ENCODE measurements around the gene LGALS9. TPM values are rescaled to one million over a fixed set of nuclear protein-coding genes. Genes with fewer than 3 reads are reported as not detected.
"Not testable (repeated sequence)": the region's sequence is repeated elsewhere in the genome, so short reads cannot be mapped to it uniquely, and the experiment has no call there.

Gene LGALS9
- total RNA-seq, 2 experiments from 2014 or later, result 150 to 305 TPM

DNA sequence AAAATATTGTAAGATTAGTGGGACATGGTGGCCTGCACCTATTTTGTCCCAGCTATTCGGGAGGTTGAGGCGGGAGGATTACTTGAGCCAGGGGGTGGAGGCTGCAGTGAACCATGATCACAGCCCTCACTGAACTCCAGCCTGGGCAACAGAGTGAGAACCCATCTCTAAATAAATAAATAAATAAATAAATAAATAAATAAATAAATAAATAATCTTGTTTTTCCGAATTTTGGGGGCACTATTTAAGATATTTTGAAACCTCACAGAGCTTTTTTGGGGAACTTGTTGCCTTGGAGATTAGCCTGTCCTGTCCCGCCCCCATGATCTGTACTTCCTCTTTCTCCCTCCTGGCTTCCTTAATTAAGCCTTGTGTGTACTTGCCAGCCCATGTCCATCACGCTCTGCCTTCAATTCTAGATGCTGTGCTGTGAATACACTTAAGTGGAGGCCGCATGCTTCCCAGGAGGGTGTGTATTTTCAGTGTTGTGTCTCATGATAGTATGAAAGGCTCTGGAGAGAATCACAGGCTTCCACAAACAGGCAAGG, 4.4 kb downstream of the LGALS9 start:
- ATAC-seq (no peak), DNase-seq (no peak)
- no peaks in the 10 kb centered on the region for H3K27me3 Mint-ChIP-seq
- H3K4me1 Mint-ChIP-seq, result peaks cover 44% of the 10 kb centered on the region
- H3K36me3 Mint-ChIP-seq, result peaks cover 32% of the 10 kb centered on the region
- no peaks in the 10 kb centered on the region for H3K9me3 Mint-ChIP-seq (ENCODE audit: low read depth)
- peak overlapping the region; percentile 34 for H3K27ac Mint-ChIP-seq
- H3K4me3 Mint-ChIP-seq, result no peak overlapping the region
- CTCF ChIA-PET, result interaction anchor here (0.6 to 0.9 kb wide), 2 partner anchors 25 to 300 kb away, joined by 3 read pairs; no protein-coding TSS in a partner anchor

- not testable (repeated sequence) for H3K9me3 Mint-ChIP-seq (ENCODE audit: low read depth); H3K27ac Mint-ChIP-seq; H3K4me3 Mint-ChIP-seq; H3K27me3 Mint-ChIP-seq; DNase-seq; ATAC-seq
- Mint-ChIP-seq H3K4me1 (peaks cover 38% of the 10 kb centered on the region), H3K36me3 (peaks cover 34% of the 10 kb centered on the region)
- CTCF ChIA-PET, result interaction anchor here (1.1 kb wide), 1 partner anchor 26 kb away, joined by 3 read pairs; no protein-coding TSS in a partner anchor
Observed at GRCh38 chr17:27636005-27636520, 5.1 kb downstream of the LGALS9 start.

DNA sequence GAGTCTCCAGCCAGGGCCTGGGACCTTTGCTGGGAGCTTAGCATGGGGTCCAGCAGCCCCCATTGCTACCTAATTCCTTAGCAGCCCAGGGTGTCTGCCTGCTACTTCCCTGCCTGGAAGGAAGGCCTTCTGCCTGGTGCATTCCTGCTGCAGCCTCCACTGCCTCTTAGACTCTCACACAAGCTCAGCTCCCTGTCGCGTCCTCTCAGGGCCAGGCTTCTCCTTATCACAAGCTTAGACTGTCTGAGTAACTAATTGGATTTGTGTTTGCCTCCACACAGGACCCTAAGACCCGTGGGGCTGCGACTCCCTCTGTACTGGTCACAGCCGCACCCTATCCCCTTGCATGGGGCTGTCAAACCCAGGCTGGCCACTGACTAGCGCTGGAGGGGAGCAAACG, 6.8 kb downstream of the LGALS9 start:
- not testable (repeated sequence) for H3K27ac Mint-ChIP-seq; H3K9me3 Mint-ChIP-seq (ENCODE audit: low read depth)

GRCh38 chr17:27638415-27638914, 7.5 kb downstream of the LGALS9 start:
- H3K4me3 Mint-ChIP-seq; H3K9me3 Mint-ChIP-seq (ENCODE audit: low read depth); H3K27me3 Mint-ChIP-seq; ATAC-seq; DNase-seq; H3K27ac Mint-ChIP-seq: not testable (repeated sequence)
- peaks cover 23% of the 10 kb centered on the region for H3K4me1 Mint-ChIP-seq
- CTCF ChIA-PET, result interaction anchor here (4.0 kb wide), 1 partner anchor 13 kb away, joined by 12 read pairs; no protein-coding TSS in a partner anchor
- peaks cover 32% of the 10 kb centered on the region for H3K36me3 Mint-ChIP-seq

More for the DNA sequence above, 6.8 kb downstream of the LGALS9 start:
- CTCF ChIA-PET, result interaction anchor here (4.0 kb wide), 1 partner anchor 14 kb away, joined by 12 read pairs; no protein-coding TSS in a partner anchor
- Mint-ChIP-seq H3K36me3 (peaks cover 32% of the 10 kb centered on the region), H3K4me1 (peaks cover 29% of the 10 kb centered on the region)
- not testable (repeated sequence) for DNase-seq, H3K4me3 Mint-ChIP-seq, H3K27me3 Mint-ChIP-seq, ATAC-seq

GRCh38 chr17:27640790-27641189, 9.8 kb downstream of the LGALS9 start:
- Mint-ChIP-seq H3K9me3 (ENCODE audit: low read depth) (no peaks in the 10 kb centered on the region), H3K4me3 (no peak overlapping the region), H3K27ac (no peak overlapping the region), H3K27me3 (no peaks in the 10 kb centered on the region), H3K36me3 (peaks cover 26% of the 10 kb centered on the region), H3K4me1 (peaks cover 4% of the 10 kb centered on the region)
- ATAC-seq (no peak), DNase-seq (no peak)
- CTCF ChIA-PET, result interaction anchor here (1.1 to 4.0 kb wide), 5 partner anchors 9 to 38 kb away, joined by 3 to 12 read pairs (median 6); no protein-coding TSS in a partner anchor

GRCh38 chr17:27644586-27644985, 13.6 kb downstream of the LGALS9 start:
- no peak overlapping the region for H3K4me3 Mint-ChIP-seq
- H3K4me1 Mint-ChIP-seq, result no peaks in the 10 kb centered on the region
- peaks cover 30% of the 10 kb centered on the region for H3K36me3 Mint-ChIP-seq
- ATAC-seq (no peak), DNase-seq (no peak)
- CTCF ChIA-PET, result interaction anchor here (0.8 to 2.6 kb wide), 5 partner anchors 10 to 295 kb away, joined by 3 to 7 read pairs (median 3); no protein-coding TSS in a partner anchor
- H3K27ac Mint-ChIP-seq, result no peak overlapping the region
- no peaks in the 10 kb centered on the region for H3K9me3 Mint-ChIP-seq (ENCODE audit: low read depth)
- no peaks in the 10 kb centered on the region for H3K27me3 Mint-ChIP-seq

DNA sequence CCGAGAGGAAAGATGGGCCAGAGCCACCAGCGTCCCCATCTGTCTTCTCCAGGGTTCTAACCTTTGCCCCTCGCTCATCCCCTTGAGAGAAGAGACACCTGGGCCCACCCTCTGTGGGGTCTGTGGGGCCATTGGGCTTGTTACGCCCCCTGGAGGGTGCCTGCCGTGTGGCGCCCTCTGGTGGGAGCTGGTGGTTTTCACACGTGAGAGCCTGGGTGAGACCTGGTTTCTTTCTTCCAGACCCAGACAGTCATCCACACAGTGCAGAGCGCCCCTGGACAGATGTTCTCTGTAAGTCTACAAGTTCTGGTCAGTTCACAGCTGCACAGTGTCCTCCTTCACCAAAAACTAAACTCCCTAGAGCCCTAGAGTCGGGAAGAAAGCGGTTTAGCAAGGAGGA, 14.6 kb downstream of the LGALS9 start:
- not testable (repeated sequence) for H3K4me1 Mint-ChIP-seq; H3K27ac Mint-ChIP-seq; H3K27me3 Mint-ChIP-seq; H3K9me3 Mint-ChIP-seq (ENCODE audit: low read depth); H3K4me3 Mint-ChIP-seq; DNase-seq
- ATAC-seq, result peak; percentile 66
- CTCF ChIA-PET, result interaction anchor here (1.4 to 2.6 kb wide), 4 partner anchors 9 to 296 kb away, joined by 3 to 7 read pairs (median 4); no protein-coding TSS in a partner anchor
- H3K36me3 Mint-ChIP-seq, result peaks cover 24% of the 10 kb centered on the region

- Mint-ChIP-seq H3K27ac (no peak overlapping the region), H3K4me1 (no peaks in the 10 kb centered on the region), H3K27me3 (no peaks in the 10 kb centered on the region), H3K9me3 (ENCODE audit: low read depth) (no peaks in the 10 kb centered on the region), H3K4me3 (no peak overlapping the region), H3K36me3 (peaks cover 20% of the 10 kb centered on the region)
- ATAC-seq (no peak), DNase-seq (no peak)
- CTCF ChIA-PET, result interaction anchor here (1.1 to 10.0 kb wide), 7 partner anchors 9 to 297 kb away, joined by 3 to 152 read pairs (median 3); no protein-coding TSS in a partner anchor
Observed at GRCh38 chr17:27646232-27646631, 15.2 kb downstream of the LGALS9 start.

- Mint-ChIP-seq H3K4me1 (no peaks in the 10 kb centered on the region), H3K27ac (no peak overlapping the region), H3K36me3 (peaks cover 15% of the 10 kb centered on the region), H3K9me3 (ENCODE audit: low read depth) (no peaks in the 10 kb centered on the region), H3K27me3 (no peaks in the 10 kb centered on the region), H3K4me3 (no peak overlapping the region)
- DNase-seq (no peak), ATAC-seq (no peak)
- CTCF ChIA-PET, result interaction anchor here (0.8 to 10.0 kb wide), 4 partner anchors 13 to 46 kb away, joined by 3 to 152 read pairs (median 6); no protein-coding TSS in a partner anchor
Observed at GRCh38 chr17:27647765-27648164, 16.8 kb downstream of the LGALS9 start.

DNA sequence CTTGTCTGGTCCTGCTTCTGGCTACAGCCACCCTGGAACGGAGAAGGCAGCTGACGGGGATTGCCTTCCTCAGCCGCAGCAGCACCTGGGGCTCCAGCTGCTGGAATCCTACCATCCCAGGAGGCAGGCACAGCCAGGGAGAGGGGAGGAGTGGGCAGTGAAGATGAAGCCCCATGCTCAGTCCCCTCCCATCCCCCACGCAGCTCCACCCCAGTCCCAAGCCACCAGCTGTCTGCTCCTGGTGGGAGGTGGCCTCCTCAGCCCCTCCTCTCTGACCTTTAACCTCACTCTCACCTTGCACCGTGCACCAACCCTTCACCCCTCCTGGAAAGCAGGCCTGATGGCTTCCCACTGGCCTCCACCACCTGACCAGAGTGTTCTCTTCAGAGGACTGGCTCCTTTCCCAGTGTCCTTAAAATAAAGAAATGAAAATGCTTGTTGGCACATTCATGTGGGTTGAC, 18.2 kb downstream of the LGALS9 start:
- DNase-seq; H3K27me3 Mint-ChIP-seq; H3K9me3 Mint-ChIP-seq (ENCODE audit: low read depth); H3K4me3 Mint-ChIP-seq; ATAC-seq; H3K27ac Mint-ChIP-seq; H3K4me1 Mint-ChIP-seq: not testable (repeated sequence)
- CTCF ChIA-PET, result interaction anchor here (1.7 to 10.0 kb wide), 3 partner anchors 17 to 47 kb away, joined by 8 to 152 read pairs (median 58); no protein-coding TSS in a partner anchor
- H3K36me3 Mint-ChIP-seq, result peaks cover 10% of the 10 kb centered on the region

DNA sequence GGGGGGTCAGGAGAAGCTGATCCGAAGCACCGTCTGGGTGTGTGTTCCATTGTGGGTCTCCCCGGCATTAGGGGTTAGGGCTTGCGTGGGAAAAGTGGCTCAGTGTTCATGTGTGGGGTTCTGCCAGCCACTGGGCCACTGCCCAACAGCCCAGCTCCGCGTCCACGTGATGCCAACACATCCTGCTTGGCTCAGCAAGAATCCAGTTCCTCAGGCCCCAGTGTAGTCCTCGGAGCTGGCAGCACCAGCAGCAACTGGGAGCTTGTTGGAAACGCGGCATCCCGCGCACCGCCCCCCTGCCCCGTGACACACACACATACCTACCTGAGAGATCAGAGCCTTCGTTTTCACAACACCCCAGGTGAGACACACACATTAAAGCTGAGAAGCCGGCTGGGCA, 18.9 kb downstream of the LGALS9 start:
- H3K9me3 Mint-ChIP-seq (ENCODE audit: low read depth), result no peaks in the 10 kb centered on the region
- ATAC-seq (no peak), DNase-seq (no peak)
- peaks cover 6% of the 10 kb centered on the region for H3K4me1 Mint-ChIP-seq
- CTCF ChIA-PET, result interaction anchor here (0.8 to 10.0 kb wide), 10 partner anchors 18 to 431 kb away, joined by 3 to 152 read pairs (median 6); partner anchors contain the start of genes LGALS9 and LYRM9
- no peak overlapping the region for H3K4me3 Mint-ChIP-seq
- H3K27ac Mint-ChIP-seq, result no peak overlapping the region
- H3K36me3 Mint-ChIP-seq, result peaks cover 9% of the 10 kb centered on the region
- no peaks in the 10 kb centered on the region for H3K27me3 Mint-ChIP-seq

DNA sequence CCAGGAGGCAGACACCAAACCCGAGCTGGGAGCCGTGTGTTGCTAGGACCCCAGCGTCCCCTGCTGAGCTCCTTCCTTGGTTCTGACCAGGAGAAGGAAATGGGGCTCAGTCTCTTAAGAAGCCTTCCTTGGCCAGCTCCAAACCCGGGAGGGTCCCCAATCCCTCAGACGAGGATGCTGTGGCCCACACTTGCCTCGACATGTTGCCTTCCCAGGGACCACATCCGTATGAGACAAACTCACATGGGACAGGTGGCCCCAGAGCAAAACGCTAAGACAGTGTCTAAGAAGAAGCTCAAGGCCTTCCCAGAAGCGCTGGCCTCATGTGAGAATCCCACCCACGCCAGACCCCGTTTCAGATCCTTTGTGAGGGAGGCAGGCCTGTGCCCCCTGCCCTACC, 19.8 kb downstream of the LGALS9 start:
- CTCF ChIA-PET, result interaction anchor here (0.6 to 10.0 kb wide), 23 partner anchors 11 to 685 kb away, joined by 3 to 152 read pairs (median 4); partner anchors contain the start of genes IFT20, LGALS9, LYRM9 and TNFAIP1
- ATAC-seq (no peak), DNase-seq (no peak)
- Mint-ChIP-seq H3K4me3 (no peak overlapping the region), H3K36me3 (peaks cover 9% of the 10 kb centered on the region), H3K4me1 (peaks cover 6% of the 10 kb centered on the region), H3K27me3 (no peaks in the 10 kb centered on the region), H3K27ac (no peak overlapping the region), H3K9me3 (ENCODE audit: low read depth) (no peaks in the 10 kb centered on the region)

All from activated CD8-positive, alpha-beta memory T cell treated with anti-CD3 and anti-CD28 coated beads, Interleukin-2, amount 10 ng/mL, durations not matched to agents 7 days and 5 days (primary cell).